NT2/D1 (cell line): Measurements from ENCODE around the gene C1D.

Experiments
- SUZ12 ChIP-seq: IDR thresholded peaks from 2 replicates; pipeline ENCODE4 v1.6.1; 2011; ENCODE audit not compliant: insufficient read length, insufficient read depth; ENCODE audit errors: extremely low read depth
- YY1 ChIP-seq: IDR thresholded peaks from 2 replicates; pipeline ENCODE4 v1.6.1; 2011; ENCODE audit not compliant: insufficient read length, insufficient read depth
- ZNF274 ChIP-seq: IDR thresholded peaks from 2 replicates; pipeline ENCODE4 v1.6.1; 2011; ENCODE audit warnings: mild to moderate bottlenecking, low read depth, low read length

DNA sequence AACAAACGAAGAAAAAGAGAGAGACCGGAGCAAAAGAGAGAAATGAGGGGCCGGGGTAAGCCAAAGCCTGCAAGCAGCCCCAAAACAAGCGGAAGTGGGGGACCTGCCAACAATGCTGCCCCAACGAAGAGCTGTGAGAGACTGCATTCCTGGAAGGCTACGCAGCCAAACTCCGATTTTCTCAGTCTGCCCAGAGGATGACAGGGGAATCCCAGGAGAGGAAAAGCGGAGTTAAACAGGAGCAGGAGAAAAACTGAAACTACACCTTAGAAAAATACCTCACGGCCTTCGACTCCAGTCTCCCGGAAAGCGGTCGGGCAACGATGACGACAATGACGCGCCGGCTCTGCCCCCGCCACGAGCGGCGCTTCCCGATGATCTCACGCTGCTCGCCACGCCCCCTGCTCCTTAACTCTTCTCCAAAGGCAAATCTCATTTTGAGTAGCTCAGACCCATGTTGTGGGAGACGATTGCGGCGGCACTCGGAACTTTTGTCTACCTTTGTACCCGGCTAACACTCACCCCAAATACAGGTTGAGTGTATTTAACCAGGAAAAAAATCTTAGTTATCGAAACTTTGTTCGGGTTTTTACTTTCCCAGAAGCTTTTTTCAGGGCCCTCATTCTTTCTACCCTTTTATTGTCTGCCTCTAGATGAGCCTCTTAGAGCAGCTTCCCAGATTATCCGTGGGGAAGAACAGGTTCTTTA lies at the start of gene C1D:
- TF ChIP-seq SUZ12, result no peak
- TF ChIP-seq ZNF274, result no peak
- no peak for TF ChIP-seq YY1
